Kidney epithelial cell (primary cell): Measurements from ENCODE around the gene DUOXA1. TPM values are rescaled to one million over a fixed set of nuclear protein-coding genes. Genes with fewer than 3 reads are reported as not detected.

Experiments used
- DNase-seq: peaks from one replicate; pipeline ENCODE4 v3.0.0-alpha.2; 2010; ENCODE audit warnings: low read depth
- H3K27me3 ChIP-seq: 2 replicates; pipeline ENCODE4 v1.6.0; 2011; ENCODE audit warnings: low read length; ENCODE audit not compliant: control insufficient read depth, insufficient read depth
- H3K36me3 ChIP-seq: 2 replicates; pipeline ENCODE4 v1.5.1; 2011; ENCODE audit warnings: low read length; ENCODE audit not compliant: control insufficient read depth, insufficient read depth
- H3K4me3 ChIP-seq: 2 replicates; pipeline ENCODE4 v1.5.1; 2011; ENCODE audit warnings: low read depth, mild to moderate bottlenecking, control low read depth, low read length
- CTCF ChIP-seq: IDR thresholded peaks from 2 replicates; pipeline ENCODE4 v1.5.1; 2011; ENCODE audit warnings: mild to moderate bottlenecking, moderate library complexity, low read length, control low read depth, inconsistent platforms; ENCODE audit not compliant: insufficient read depth, poor library complexity, severe bottlenecking
- total RNA-seq: library from RNA; depleted of rRNA; stranded (reverse); fragments of >200 nt; gene quantifications from 2 replicates; pipeline ENCODE4 v1.2.3, GENCODE V29; 2015

DUOXA1 gene
- total RNA-seq, 1 donor from 2014 or later: not detected

GRCh38 chr15:45149060-45149459, 19.4 kb upstream of the DUOXA1 start:
- peaks cover 4% of the 10 kb centered on the region for H3K27me3 ChIP-seq
- no peak overlapping the region for H3K4me3 ChIP-seq
- no peaks in the 10 kb centered on the region for H3K36me3 ChIP-seq
- TF ChIP-seq CTCF: no peak
- DNase-seq: no peak

GRCh38 chr15:45148076-45149059, 18.7 kb upstream of the DUOXA1 start:
- peaks cover 4% of the 10 kb centered on the region for H3K27me3 ChIP-seq
- no peak for DNase-seq
- TF ChIP-seq CTCF: no peak
- no peaks in the 10 kb centered on the region for H3K36me3 ChIP-seq
- H3K4me3 ChIP-seq: no peak overlapping the region

GRCh38 chr15:45147606-45148005, 17.9 kb upstream of the DUOXA1 start:
- Histone ChIP-seq H3K27me3 (peaks cover 4% of the 10 kb centered on the region), H3K4me3 (no peak overlapping the region), H3K36me3 (no peaks in the 10 kb centered on the region)
- DNase-seq: no peak
- no peak for TF ChIP-seq CTCF

- no peak for DNase-seq
- no peak overlapping the region for H3K4me3 ChIP-seq
- peaks cover 4% of the 10 kb centered on the region for H3K27me3 ChIP-seq
- no peaks in the 10 kb centered on the region for H3K36me3 ChIP-seq
- no peak for TF ChIP-seq CTCF
Measured at GRCh38 chr15:45146405-45146804, 16.7 kb upstream of the DUOXA1 start.

GRCh38 chr15:45144775-45145174, 15.1 kb upstream of the DUOXA1 start:
- peaks cover 4% of the 10 kb centered on the region for H3K27me3 ChIP-seq
- no peak for TF ChIP-seq CTCF
- DNase-seq: no peak
- no peaks in the 10 kb centered on the region for H3K36me3 ChIP-seq
- H3K4me3 ChIP-seq: no peak overlapping the region
